ENCODE results near the gene EEF1AKMT3.

GRCh38 chr12:57775044-57775443 lies 2.6 kb downstream of the EEF1AKMT3 start:
- TF ChIP-seq, protein P1, sequence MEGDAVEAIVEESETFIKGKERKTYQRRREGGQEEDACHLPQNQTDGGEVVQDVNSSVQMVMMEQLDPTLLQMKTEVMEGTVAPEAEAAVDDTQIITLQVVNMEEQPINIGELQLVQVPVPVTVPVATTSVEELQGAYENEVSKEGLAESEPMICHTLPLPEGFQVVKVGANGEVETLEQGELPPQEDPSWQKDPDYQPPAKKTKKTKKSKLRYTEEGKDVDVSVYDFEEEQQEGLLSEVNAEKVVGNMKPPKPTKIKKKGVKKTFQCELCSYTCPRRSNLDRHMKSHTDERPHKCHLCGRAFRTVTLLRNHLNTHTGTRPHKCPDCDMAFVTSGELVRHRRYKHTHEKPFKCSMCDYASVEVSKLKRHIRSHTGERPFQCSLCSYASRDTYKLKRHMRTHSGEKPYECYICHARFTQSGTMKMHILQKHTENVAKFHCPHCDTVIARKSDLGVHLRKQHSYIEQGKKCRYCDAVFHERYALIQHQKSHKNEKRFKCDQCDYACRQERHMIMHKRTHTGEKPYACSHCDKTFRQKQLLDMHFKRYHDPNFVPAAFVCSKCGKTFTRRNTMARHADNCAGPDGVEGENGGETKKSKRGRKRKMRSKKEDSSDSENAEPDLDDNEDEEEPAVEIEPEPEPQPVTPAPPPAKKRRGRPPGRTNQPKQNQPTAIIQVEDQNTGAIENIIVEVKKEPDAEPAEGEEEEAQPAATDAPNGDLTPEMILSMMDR (IDR thresholded peaks at IDR 0.05), result no peak
- TF ChIP-seq POLR2A (IDR thresholded peaks at IDR 0.05), result no peak
